ENCODE results near the gene PNCK.

DNA sequence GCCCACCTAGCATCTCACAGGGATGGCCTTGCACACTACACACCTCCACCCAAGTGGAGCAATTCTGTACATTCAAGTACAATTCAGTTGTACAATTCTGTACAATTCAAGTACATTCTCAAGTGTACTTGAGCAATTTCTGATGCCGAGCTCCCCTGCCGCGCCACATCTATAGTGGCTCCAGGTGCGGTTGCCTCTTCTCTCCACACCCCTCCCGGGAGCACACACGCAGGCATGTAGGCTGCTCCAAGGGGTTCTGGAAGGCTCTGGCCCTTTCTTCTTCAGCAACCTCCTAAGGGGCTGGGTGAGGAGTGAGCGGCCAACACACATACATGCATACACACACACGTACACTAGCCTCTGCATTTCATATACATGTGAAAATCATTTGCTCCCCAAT, 45.5 kb downstream of the PNCK start:
- TF ChIP-seq CTCF (IDR thresholded peaks at IDR 0.05): no peak
- no peak for TF ChIP-seq EP300 (IDR thresholded peaks at IDR 0.05)

Data from sigmoid colon (tissue), 4 donors.